Smooth muscle cell (in vitro differentiated cells): ENCODE results near the gene KCNA5. TPM values are rescaled to one million over a fixed set of nuclear protein-coding genes. Genes with fewer than 3 reads are reported as not detected.

ENCODE experiments used
- DNase-seq: peaks from one replicate; lab custom pipeline; 2025; ENCODE audit not compliant: unreplicated experiment; lab: John Stamatoyannopoulos, UW
- H2AFZ ChIP-seq: fragments of 200-600 bp; sonication (generic); 2 replicates; pipeline ENCODE4 v1.6.0; 2016; ENCODE audit warnings: antibody characterized with exemption, low read depth, mild to moderate bottlenecking
- H3F3A ChIP-seq: fragments of 200-600 bp; sonication (generic); 2 replicates; pipeline ENCODE4 v1.6.0; 2017; ENCODE audit warnings: antibody characterized with exemption, low read depth
- H3K27ac ChIP-seq: fragments of 200-600 bp; sonication (generic); 2 replicates; pipeline ENCODE4 v1.5.1; 2016; ENCODE audit warnings: low read depth, mild to moderate bottlenecking
- H3K27me3 ChIP-seq: fragments of 200-600 bp; sonication (generic); 2 replicates; pipeline ENCODE4 v1.6.1; 2016; ENCODE audit warnings: low read depth, mild to moderate bottlenecking
- H3K36me3 ChIP-seq: fragments of 200-600 bp; sonication (generic); 2 replicates; pipeline ENCODE4 v1.5.1; 2016; ENCODE audit warnings: low read depth
- H3K4me1 ChIP-seq: fragments of 200-600 bp; sonication (generic); 2 replicates; pipeline ENCODE4 v1.5.1; 2016; ENCODE audit warnings: low read depth
- H3K4me2 ChIP-seq: fragments of 200-600 bp; sonication (generic); 2 replicates; pipeline ENCODE4 v1.6.0; 2016; ENCODE audit warnings: mild to moderate bottlenecking
- H3K4me3 ChIP-seq: fragments of 200-600 bp; sonication (generic); 2 replicates; pipeline ENCODE4 v1.5.1; 2016; ENCODE audit warnings: mild to moderate bottlenecking
- H3K79me2 ChIP-seq: fragments of 200-600 bp; sonication (generic); 2 replicates; pipeline ENCODE4 v1.6.0; 2016; ENCODE audit warnings: low read depth, mild to moderate bottlenecking
- H3K9ac ChIP-seq: fragments of 200-600 bp; sonication (generic); 2 replicates; pipeline ENCODE4 v1.6.0; 2016; ENCODE audit warnings: low read depth
- H3K9me3 ChIP-seq: fragments of 200-600 bp; sonication (generic); replicated peaks from 2 replicates; pipeline ENCODE4 v1.5.1; 2016; ENCODE audit warnings: low read depth
- H4K20me1 ChIP-seq: fragments of 200-600 bp; sonication (generic); 2 replicates; pipeline ENCODE4 v1.6.0; 2016; ENCODE audit warnings: low read depth
- CTCF ChIP-seq: fragments of 200-600 bp; sonication (generic); IDR thresholded peaks from 2 replicates; pipeline ENCODE4 v1.5.1; 2017; ENCODE audit warnings: borderline replicate concordance, mild to moderate bottlenecking, antibody characterized with exemption; ENCODE audit not compliant: insufficient read depth, poor library complexity, severe bottlenecking
- WGBS: methylation state at CpG from one replicate; pipeline ENCODE4 v1.1.7; 2016; ENCODE audit warnings: low lambda C conversion rate; 5-methylcytosine and 5-hydroxymethylcytosine counted together
- polyA plus RNA-seq: library from polyadenylated mRNA; unstranded; fragments of >200 nt; fragmentation: Nextera tagmentation; extraction: Ambion mirVana; gene quantifications from 2 replicates; pipeline ENCODE4 v1.2.1, GENCODE V29; 2016
- total RNA-seq: library from RNA; depleted of rRNA; stranded (reverse); fragments of >200 nt; gene quantifications from 2 replicates; pipeline ENCODE4 v1.2.3, GENCODE V29; 2014

KCNA5 gene
- total and polyA plus RNA-seq, 2 experiments from 2014 or later = not detected

DNA sequence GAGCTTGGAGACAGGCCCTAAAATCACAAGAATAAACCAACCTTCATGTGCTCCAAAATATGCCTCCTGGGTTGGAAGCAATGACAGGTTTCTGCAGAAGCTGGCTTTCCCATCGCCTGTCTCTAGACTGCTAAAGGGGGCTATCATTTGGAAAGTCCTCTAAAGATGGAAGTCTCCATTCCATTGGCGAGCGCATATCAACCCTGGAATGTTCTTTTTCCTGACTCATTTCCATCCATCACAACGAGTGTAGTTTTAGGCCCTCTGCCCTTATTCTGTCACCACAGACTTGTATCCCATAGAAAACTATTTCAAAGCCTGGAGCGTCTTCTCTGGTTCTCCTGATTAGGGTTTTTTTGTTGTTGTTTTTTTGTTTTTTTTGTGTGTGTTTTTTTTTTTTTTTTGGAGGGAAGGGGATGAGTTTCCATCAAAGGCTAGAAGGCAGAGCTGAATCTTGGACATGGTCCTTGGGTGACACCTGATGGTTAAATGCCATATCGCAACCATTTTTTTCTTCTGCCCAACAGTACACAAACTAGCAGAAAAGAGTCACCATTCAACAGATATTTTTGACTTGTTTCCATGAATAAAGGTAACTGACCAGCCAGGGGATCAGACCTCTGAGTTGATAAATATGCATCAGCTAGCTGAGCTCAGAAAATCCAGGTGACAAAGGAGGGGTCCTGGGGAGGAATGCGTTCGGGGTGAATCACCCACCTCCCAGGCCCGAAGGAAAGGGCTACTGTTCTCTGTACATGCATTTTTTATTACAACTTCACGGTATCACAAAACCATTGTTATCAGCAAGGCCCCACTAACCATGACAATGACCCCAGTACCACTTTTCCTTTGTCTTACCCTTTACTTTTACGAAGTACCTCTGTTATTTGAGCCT is 40.5 kb downstream of the KCNA5 start:
- Histone ChIP-seq H3K9me3 (no peaks in the 10 kb centered on the region), H3K4me3 (no peak overlapping the region), H3F3A (no peaks in the 10 kb centered on the region), H3K9ac (no peak overlapping the region), H3K79me2 (no peaks in the 10 kb centered on the region), H3K27ac (no peak overlapping the region), H3K4me2 (no peak overlapping the region), H3K36me3 (no peaks in the 10 kb centered on the region), H3K4me1 (no peaks in the 10 kb centered on the region), H2AFZ (no peak overlapping the region), H4K20me1 (no peaks in the 10 kb centered on the region), H3K27me3 (no peaks in the 10 kb centered on the region)
- WGBS = 60% methylated on average over 11 of the region's 11 CpGs
- no peak for DNase-seq
- peak; percentile 63 for TF ChIP-seq CTCF

- no peak overlapping the region for H2AFZ ChIP-seq
- H3K27ac ChIP-seq = no peak overlapping the region
- H3K9me3 ChIP-seq = no peaks in the 10 kb centered on the region
- no peak overlapping the region for H3K4me2 ChIP-seq
- DNase-seq = no peak
- no peaks in the 10 kb centered on the region for H3K36me3 ChIP-seq
- H3F3A ChIP-seq = no peaks in the 10 kb centered on the region
- TF ChIP-seq CTCF = no peak
- 54% methylated on average over 3 of the region's 3 CpGs for WGBS
- H3K4me3 ChIP-seq = no peak overlapping the region
- no peaks in the 10 kb centered on the region for H3K4me1 ChIP-seq
- H4K20me1 ChIP-seq = no peaks in the 10 kb centered on the region
- no peak overlapping the region for H3K9ac ChIP-seq
- no peaks in the 10 kb centered on the region for H3K27me3 ChIP-seq
- no peaks in the 10 kb centered on the region for H3K79me2 ChIP-seq
These were observed 42.2 kb downstream of the KCNA5 start for GRCh38 chr12:5085896-5086295.

GRCh38 chr12:5087831-5088554 is 44.3 kb downstream of the KCNA5 start:
- Histone ChIP-seq H3K27me3 (no peaks in the 10 kb centered on the region), H3K9ac (no peak overlapping the region), H3K4me3 (no peak overlapping the region), H3K36me3 (no peaks in the 10 kb centered on the region), H4K20me1 (no peaks in the 10 kb centered on the region), H3K79me2 (no peaks in the 10 kb centered on the region), H3K9me3 (no peaks in the 10 kb centered on the region), H3K27ac (no peak overlapping the region), H2AFZ (no peak overlapping the region), H3K4me2 (no peak overlapping the region), H3K4me1 (no peaks in the 10 kb centered on the region), H3F3A (no peaks in the 10 kb centered on the region)
- WGBS = 92% methylated on average over 16 of the region's 16 CpGs
- TF ChIP-seq CTCF = no peak
- DNase-seq = no peak
